ENCODE measurements around the gene MAP9. TPM values are rescaled to one million over a fixed set of nuclear protein-coding genes. Genes with fewer than 3 reads are reported as not detected.

MAP9 gene
- polyA plus RNA-seq, 1 experiment = 3.3 TPM

DNA sequence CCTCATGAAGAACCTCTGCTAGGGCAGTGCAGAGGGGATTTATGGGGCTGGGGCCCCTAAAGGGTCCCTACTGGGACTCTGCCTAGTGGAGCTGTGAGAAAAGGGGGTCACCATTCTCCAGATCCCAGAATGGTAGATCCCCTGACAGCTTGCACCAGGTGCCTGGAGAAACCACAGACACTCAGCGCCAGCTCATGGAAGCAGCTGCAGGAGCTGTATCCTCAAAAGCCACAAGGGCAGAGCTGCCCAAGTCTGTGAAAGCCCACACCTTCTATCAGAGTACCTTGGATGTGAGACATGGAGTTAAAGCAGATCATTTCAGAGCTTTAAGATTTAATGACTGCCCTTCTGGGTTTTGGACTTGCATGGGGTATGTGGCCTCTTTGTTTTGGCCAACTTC, 38.6 kb downstream of the MAP9 start:
- POLR2A ChIA-PET = no interaction called here
- TF ChIP-seq CTCF (IDR thresholded peaks at IDR 0.05; ENCODE audit: insufficient read depth, low read depth, low read length) = no peak
- CTCF ChIA-PET = no interaction called here

DNA sequence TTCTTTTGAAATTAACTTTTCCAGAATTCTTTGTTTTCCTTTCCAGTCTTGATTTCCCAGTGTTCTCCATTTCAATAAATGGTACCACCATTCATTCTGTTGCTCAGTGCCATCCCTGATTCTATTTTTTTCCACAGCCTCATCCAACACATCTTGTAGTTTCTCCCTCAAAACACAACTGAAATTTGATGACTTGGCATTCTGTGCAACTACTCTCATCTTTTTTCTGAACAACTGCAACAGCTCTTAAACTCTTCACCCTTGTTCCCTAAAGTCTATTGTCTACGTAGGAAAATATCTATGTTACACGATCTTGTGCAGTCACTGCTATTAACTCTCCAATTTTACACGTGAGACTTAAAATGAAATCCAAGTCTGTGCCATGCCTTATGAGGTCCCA, 40.5 kb downstream of the MAP9 start:
- Histone ChIP-seq H3K4me3 (ENCODE audit: low read depth, low read length) (no peak overlapping the region), H3K27me3 (ENCODE audit: control insufficient read depth, insufficient read depth, low read length) (no peaks in the 10 kb centered on the region), H3K36me3 (ENCODE audit: control insufficient read depth, insufficient read depth, low read length) (no peaks in the 10 kb centered on the region)
- no peak for DNase-seq (ENCODE audit: low read depth)
- POLR2A ChIA-PET = no interaction called here
- CTCF ChIA-PET = interaction anchor here (0.6 kb wide), 1 partner anchor 9 kb away, joined by 3 read pairs; no protein-coding TSS in a partner anchor
- no peak for TF ChIP-seq CTCF (IDR thresholded peaks at IDR 0.05; ENCODE audit: insufficient read depth, low read depth, low read length)

More for the DNA sequence above, 38.6 kb downstream of the MAP9 start:
- H3K36me3 ChIP-seq (ENCODE audit: control insufficient read depth, insufficient read depth, low read length) = no peaks in the 10 kb centered on the region
- no peak overlapping the region for H3K4me3 ChIP-seq (ENCODE audit: low read depth, low read length)
- H3K27me3 ChIP-seq (ENCODE audit: control insufficient read depth, insufficient read depth, low read length) = no peaks in the 10 kb centered on the region
- DNase-seq (ENCODE audit: low read depth) = no peak

DNA sequence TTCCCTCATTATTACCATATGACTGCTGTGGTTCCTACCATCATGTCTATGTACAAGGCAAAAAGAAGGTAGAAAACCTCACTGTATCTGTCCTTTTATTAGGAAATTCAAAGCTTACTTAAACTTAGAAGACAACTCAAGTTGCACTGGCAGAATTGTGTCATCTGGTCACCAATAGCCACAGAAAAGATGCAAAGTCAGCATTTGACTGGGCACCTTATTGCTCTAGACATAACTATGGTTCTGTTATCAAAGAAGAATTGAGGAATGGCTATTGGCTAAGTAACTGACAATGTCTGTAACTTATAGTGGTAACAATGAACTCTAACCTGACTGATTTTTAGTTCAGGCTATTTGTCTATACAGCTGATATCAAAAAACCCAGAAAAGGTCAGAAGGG, 45.3 kb downstream of the MAP9 start:
- ChIA-PET POLR2A (no interaction called here), CTCF (no interaction called here)
- no peaks in the 10 kb centered on the region for H3K27me3 ChIP-seq (ENCODE audit: control insufficient read depth, insufficient read depth, low read length)
- no peaks in the 10 kb centered on the region for H3K36me3 ChIP-seq (ENCODE audit: control insufficient read depth, insufficient read depth, low read length)
- TF ChIP-seq CTCF (IDR thresholded peaks at IDR 0.05; ENCODE audit: insufficient read depth, low read depth, low read length) = no peak
- H3K4me3 ChIP-seq (ENCODE audit: low read depth, low read length) = no peak overlapping the region
- no peak for DNase-seq (ENCODE audit: low read depth)

DNA sequence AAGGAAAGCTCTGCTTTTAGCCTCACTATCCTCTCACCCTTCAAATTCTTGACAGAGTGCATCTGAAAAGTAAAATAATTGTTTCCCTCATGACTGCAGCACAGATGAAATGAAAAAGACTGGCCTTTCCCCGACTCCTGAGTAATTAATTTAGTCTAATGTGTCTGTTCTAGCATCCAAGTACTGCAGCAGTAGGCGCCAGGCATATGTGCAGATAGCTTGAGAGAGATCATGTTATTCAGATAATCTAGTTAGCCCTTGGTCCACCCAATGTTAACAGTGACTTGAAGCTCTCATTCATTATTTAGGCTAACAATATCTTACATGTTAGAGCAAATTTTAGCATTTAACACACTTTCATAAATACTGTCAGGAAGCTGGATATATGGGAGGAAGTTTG, 54.0 kb downstream of the MAP9 start:
- Histone ChIP-seq H3K36me3 (ENCODE audit: control insufficient read depth, insufficient read depth, low read length) (no peaks in the 10 kb centered on the region), H3K27me3 (ENCODE audit: control insufficient read depth, insufficient read depth, low read length) (no peaks in the 10 kb centered on the region), H3K4me3 (ENCODE audit: low read depth, low read length) (no peak overlapping the region)
- TF ChIP-seq CTCF (IDR thresholded peaks at IDR 0.05; ENCODE audit: insufficient read depth, low read depth, low read length) = no peak
- no peak for DNase-seq (ENCODE audit: low read depth)
- ChIA-PET POLR2A (no interaction called here), CTCF (no interaction called here)

DNA sequence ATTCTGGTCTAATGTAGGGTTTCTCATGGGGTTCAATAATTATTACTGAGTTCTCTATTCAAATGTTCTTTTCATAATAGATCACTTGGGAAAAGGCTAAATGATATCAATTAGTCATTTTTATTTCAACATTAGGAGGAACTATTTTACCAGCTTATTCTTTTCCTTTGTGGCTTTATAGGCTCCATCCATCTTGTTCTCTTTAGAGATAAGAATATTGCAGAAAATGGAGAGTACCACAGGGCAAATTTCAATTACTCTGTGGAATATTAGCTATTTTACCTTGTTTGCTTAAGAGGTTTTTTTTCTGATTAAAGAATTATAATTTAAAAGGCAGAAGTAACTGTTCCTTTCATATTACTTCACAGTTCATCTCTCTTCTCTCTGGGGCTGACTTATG, 55.8 kb downstream of the MAP9 start:
- H3K4me3 ChIP-seq (ENCODE audit: low read depth, low read length) = no peak overlapping the region
- no peaks in the 10 kb centered on the region for H3K36me3 ChIP-seq (ENCODE audit: control insufficient read depth, insufficient read depth, low read length)
- ChIA-PET POLR2A (no interaction called here), CTCF (no interaction called here)
- no peak for DNase-seq (ENCODE audit: low read depth)
- no peak for TF ChIP-seq CTCF (IDR thresholded peaks at IDR 0.05; ENCODE audit: insufficient read depth, low read depth, low read length)
- no peaks in the 10 kb centered on the region for H3K27me3 ChIP-seq (ENCODE audit: control insufficient read depth, insufficient read depth, low read length)

Data from BJ (cell line).